Activated T-cell treated with anti-CD3 and anti-CD28 coated beads for 24 hours (primary cell): ENCODE measurements around the gene GSTT4.
"Not testable (repeated sequence)": the region's sequence is repeated elsewhere in the genome, so short reads cannot be mapped to it uniquely, and the experiment has no call there.

Source experiments
- DNase-seq: peaks from one replicate; pipeline ENCODE4 v3.0.0-alpha.2; 2020; ENCODE audit warnings: low read depth

Gene GSTT4

GRCh38 chr22:24005201-24005600 lies at the start of gene GSTT4:
TSS of gene GSTT4 (minus strand) at chr22:24005453. CDS start at chr22:24005356, 97 bp downstream.
- no peak for DNase-seq

- no peak for DNase-seq
Measured at GRCh38 chr22:24054356-24054755, 49.1 kb upstream of the GSTT4 start.

- no peak for DNase-seq
Measured at GRCh38 chr22:24053481-24054226, 48.4 kb upstream of the GSTT4 start.

- DNase-seq: no peak
Measured at GRCh38 chr22:24051568-24051967, 46.3 kb upstream of the GSTT4 start.

- no peak for DNase-seq
Measured at GRCh38 chr22:24051028-24051427, 45.8 kb upstream of the GSTT4 start.

- DNase-seq: no peak
Measured at GRCh38 chr22:24049978-24050377, 44.7 kb upstream of the GSTT4 start.

GRCh38 chr22:24049211-24049610 lies 44.0 kb upstream of the GSTT4 start:
- DNase-seq: no peak

GRCh38 chr22:24046024-24046423 lies 40.8 kb upstream of the GSTT4 start:
- no peak for DNase-seq

- no peak for DNase-seq
Measured at GRCh38 chr22:24043958-24044357, 38.7 kb upstream of the GSTT4 start.

- not testable (repeated sequence) for DNase-seq
Measured at GRCh38 chr22:24043465-24043864, 38.2 kb upstream of the GSTT4 start.

- DNase-seq: no peak
Measured at GRCh38 chr22:24040946-24041345, 35.7 kb upstream of the GSTT4 start.

- no peak for DNase-seq
Measured at GRCh38 chr22:24039046-24039445, 33.8 kb upstream of the GSTT4 start.

- no peak for DNase-seq
Measured at GRCh38 chr22:24037851-24038765, 32.9 kb upstream of the GSTT4 start.

- DNase-seq: no peak
Measured at GRCh38 chr22:24035296-24035695, 30.0 kb upstream of the GSTT4 start.

GRCh38 chr22:24033731-24034130 lies 28.5 kb upstream of the GSTT4 start:
- DNase-seq: no peak

- no peak for DNase-seq
Measured at GRCh38 chr22:24030186-24030702, 25.0 kb upstream of the GSTT4 start.

- DNase-seq: no peak
Measured at GRCh38 chr22:24029304-24029703, 24.1 kb upstream of the GSTT4 start.

- no peak for DNase-seq
Measured at GRCh38 chr22:24028533-24028932, 23.3 kb upstream of the GSTT4 start.

- DNase-seq: no peak
Measured at GRCh38 chr22:24027991-24028390, 22.7 kb upstream of the GSTT4 start.

GRCh38 chr22:24027389-24027975 lies 22.2 kb upstream of the GSTT4 start:
- DNase-seq: no peak

- no peak for DNase-seq
Measured at GRCh38 chr22:24026733-24027132, 21.5 kb upstream of the GSTT4 start.

GRCh38 chr22:24026056-24026455 lies 20.8 kb upstream of the GSTT4 start:
- DNase-seq: no peak

- DNase-seq: no peak
Measured at GRCh38 chr22:24025475-24025874, 20.2 kb upstream of the GSTT4 start.
